Measurements from ENCODE around the gene PLXNA2. TPM values are rescaled to one million over a fixed set of nuclear protein-coding genes. Genes with fewer than 3 reads are reported as not detected.

PLXNA2 gene
- total RNA-seq, 4 donors from 2014 or later = 26.9 to 54.0 (median 46.1) TPM

- no peak for DNase-seq
- Histone ChIP-seq H3K4me1 (no peaks in the 10 kb centered on the region), H3K27me3 (no peaks in the 10 kb centered on the region), H3K27ac (no peak overlapping the region), H3K4me3 (no peak overlapping the region), H3K9me3 (no peaks in the 10 kb centered on the region), H3K36me3 (no peaks in the 10 kb centered on the region)
- WGBS, 2 donors = 73 to 85% methylated on average over 6 of the region's 6 CpGs
- intact Hi-C loops (cut with DNase I) = no loop called here
- TF ChIP-seq POLR2A (IDR thresholded peaks at IDR 0.05) = no peak
- TF ChIP-seq, protein P1, sequence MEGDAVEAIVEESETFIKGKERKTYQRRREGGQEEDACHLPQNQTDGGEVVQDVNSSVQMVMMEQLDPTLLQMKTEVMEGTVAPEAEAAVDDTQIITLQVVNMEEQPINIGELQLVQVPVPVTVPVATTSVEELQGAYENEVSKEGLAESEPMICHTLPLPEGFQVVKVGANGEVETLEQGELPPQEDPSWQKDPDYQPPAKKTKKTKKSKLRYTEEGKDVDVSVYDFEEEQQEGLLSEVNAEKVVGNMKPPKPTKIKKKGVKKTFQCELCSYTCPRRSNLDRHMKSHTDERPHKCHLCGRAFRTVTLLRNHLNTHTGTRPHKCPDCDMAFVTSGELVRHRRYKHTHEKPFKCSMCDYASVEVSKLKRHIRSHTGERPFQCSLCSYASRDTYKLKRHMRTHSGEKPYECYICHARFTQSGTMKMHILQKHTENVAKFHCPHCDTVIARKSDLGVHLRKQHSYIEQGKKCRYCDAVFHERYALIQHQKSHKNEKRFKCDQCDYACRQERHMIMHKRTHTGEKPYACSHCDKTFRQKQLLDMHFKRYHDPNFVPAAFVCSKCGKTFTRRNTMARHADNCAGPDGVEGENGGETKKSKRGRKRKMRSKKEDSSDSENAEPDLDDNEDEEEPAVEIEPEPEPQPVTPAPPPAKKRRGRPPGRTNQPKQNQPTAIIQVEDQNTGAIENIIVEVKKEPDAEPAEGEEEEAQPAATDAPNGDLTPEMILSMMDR (IDR thresholded peaks at IDR 0.05) = no peak
Observed at GRCh38 chr1:208015255-208015654, 228.9 kb downstream of the PLXNA2 start.

- TF ChIP-seq POLR2A (IDR thresholded peaks at IDR 0.05) = no peak
- TF ChIP-seq, protein P1 (IDR thresholded peaks at IDR 0.05) = no peak
- H3K4me1 ChIP-seq = no peaks in the 10 kb centered on the region
- no peak for DNase-seq
- intact Hi-C loops (cut with DNase I) = no loop called here
- no peak overlapping the region for H3K4me3 ChIP-seq
- no peaks in the 10 kb centered on the region for H3K36me3 ChIP-seq
- whole genome bisulfite sequencing, 2 donors = 88 to 89% methylated on average over 2 of the region's 2 CpGs
- no peaks in the 10 kb centered on the region for H3K9me3 ChIP-seq
- no peaks in the 10 kb centered on the region for H3K27me3 ChIP-seq
- no peak overlapping the region for H3K27ac ChIP-seq
Observed at GRCh38 chr1:208013210-208013609, 231.0 kb downstream of the PLXNA2 start.

DNA sequence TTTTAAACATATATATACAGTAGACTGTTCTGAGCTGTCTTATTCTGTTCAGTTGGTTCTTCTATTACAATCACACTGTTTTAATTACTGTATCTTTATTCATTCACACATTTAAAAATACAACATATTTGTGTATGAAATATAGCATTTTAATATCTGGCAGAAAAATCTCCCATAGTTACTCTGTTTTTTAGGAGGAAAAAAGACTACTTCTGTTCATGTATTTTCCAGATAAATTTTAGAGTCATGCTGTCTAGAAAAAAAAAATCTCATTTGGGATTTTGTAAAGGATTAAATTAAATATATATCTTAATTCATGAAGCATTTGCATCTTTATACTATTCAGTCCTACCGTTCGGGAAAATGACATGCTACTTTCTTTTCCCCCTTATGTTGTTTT, 231.5 kb downstream of the PLXNA2 start:
- H3K4me1 ChIP-seq = no peaks in the 10 kb centered on the region
- 40 to 44% methylated on average over 2 of the region's 2 CpGs for WGBS, 2 donors
- intact Hi-C loops (cut with DNase I) = no loop called here
- DNase-seq = no peak
- no peak for TF ChIP-seq POLR2A (IDR thresholded peaks at IDR 0.05)
- TF ChIP-seq, protein P1 (IDR thresholded peaks at IDR 0.05) = no peak
- H3K27ac ChIP-seq = no peak overlapping the region
- H3K36me3 ChIP-seq = no peaks in the 10 kb centered on the region
- H3K9me3 ChIP-seq = no peaks in the 10 kb centered on the region
- H3K27me3 ChIP-seq = no peaks in the 10 kb centered on the region
- no peak overlapping the region for H3K4me3 ChIP-seq

GRCh38 chr1:208010487-208011071, 233.6 kb downstream of the PLXNA2 start:
- WGBS, 2 donors = 40 to 69% methylated on average over 1 to 4 of the region's 4 CpGs
- no peak for DNase-seq

GRCh38 chr1:208009706-208010444, 234.3 kb downstream of the PLXNA2 start:
- 84 to 88% methylated on average over 12 of the region's 12 CpGs for WGBS, 2 donors
- intact Hi-C loops (cut with DNase I) = no loop called here

More at GRCh38 chr1:208010487-208011071, 233.6 kb downstream of the PLXNA2 start:
- H3K4me3 ChIP-seq = no peak overlapping the region
- TF ChIP-seq, protein P1 (IDR thresholded peaks at IDR 0.05) = no peak
- TF ChIP-seq POLR2A (IDR thresholded peaks at IDR 0.05) = no peak
- intact Hi-C loops (cut with DNase I) = no loop called here
- no peaks in the 10 kb centered on the region for H3K36me3 ChIP-seq
- H3K9me3 ChIP-seq = peaks cover 0 to 6% (median 0%) of the 10 kb centered on the region in 3 donors
- H3K27me3 ChIP-seq = no peaks in the 10 kb centered on the region
- no peaks in the 10 kb centered on the region for H3K4me1 ChIP-seq
- no peak overlapping the region for H3K27ac ChIP-seq

More at GRCh38 chr1:208009706-208010444, 234.3 kb downstream of the PLXNA2 start:
- no peak for TF ChIP-seq POLR2A (IDR thresholded peaks at IDR 0.05)
- TF ChIP-seq, protein P1 (IDR thresholded peaks at IDR 0.05) = no peak
- H3K4me1 ChIP-seq = no peaks in the 10 kb centered on the region
- no peak for DNase-seq
- H3K9me3 ChIP-seq = peaks cover 0 to 6% (median 0%) of the 10 kb centered on the region in 3 donors
- H3K27ac ChIP-seq = no peak overlapping the region
- no peak overlapping the region for H3K4me3 ChIP-seq
- no peaks in the 10 kb centered on the region for H3K36me3 ChIP-seq
- H3K27me3 ChIP-seq = no peaks in the 10 kb centered on the region

All from esophagus squamous epithelium (tissue), 5 donors.